Breast epithelium (tissue), 4 donors: Measurements from ENCODE around the gene PPA2. TPM values are rescaled to one million over a fixed set of nuclear protein-coding genes. Genes with fewer than 3 reads are reported as not detected.

Source experiments
- DNase-seq, 2 donors: peaks; one replicate each; pipeline ENCODE4 v3.0.0-alpha.2; 2019; ENCODE audit warnings: low spot score in 2 of 2
- H3K27ac ChIP-seq, 2 donors: fragments of 200-600 bp; sonication (generic) in 1 of 2; one replicate each; pipeline ENCODE4 v1.5.1; 2016 to 2019; ENCODE audit warnings: mild to moderate bottlenecking in 1 of 2
- H3K27me3 ChIP-seq, 2 donors: fragments of 200-600 bp; sonication (generic) in 1 of 2; one replicate each; pipeline versions ENCODE4 v1.5.1 to v1.6.0; 2017 to 2019; ENCODE audit warnings: control low read depth in 1 of 2, mild to moderate bottlenecking in 1 of 2
- H3K36me3 ChIP-seq: fragments of 200-600 bp; one replicate; pipeline ENCODE4 v1.5.1; 2019
- H3K4me1 ChIP-seq, 2 donors: fragments of 200-600 bp; sonication (generic); one replicate each; pipeline ENCODE4 v1.5.1; 2016 to 2019; ENCODE audit warnings: control low read depth in 1 of 2
- H3K4me3 ChIP-seq, 3 donors: fragments of 200-600 bp; sonication (generic); 1 replicate in 2 of 3; 2 replicates in 1 of 3; pipeline ENCODE4 v1.5.1; 2016 to 2019; ENCODE audit warnings: mild to moderate bottlenecking in 3 of 3, moderate library complexity in 2 of 3
- H3K9me3 ChIP-seq, 2 donors: fragments of 200-600 bp; sonication (generic) in 1 of 2; one replicate each; pipeline ENCODE4 v1.5.1; 2016 to 2019; ENCODE audit warnings: control low read depth in 1 of 2
- CTCF ChIP-seq, 3 donors: fragments of 450-650 bp; IDR thresholded peaks; one replicate each; pipeline ENCODE4 v1.5.1; 2016 to 2017; ENCODE audit warnings: antibody characterized with exemption in 3 of 3, mild to moderate bottlenecking in 3 of 3, moderate library complexity in 3 of 3
- POLR2A ChIP-seq: fragments of 450-650 bp; IDR thresholded peaks from one replicate; pipeline ENCODE4 v1.6.1; 2016; ENCODE audit warnings: antibody characterized with exemption, mild to moderate bottlenecking, moderate library complexity
- POLR2AphosphoS5 ChIP-seq, 3 donors: sonication (generic); formaldehyde crosslinking; IDR thresholded peaks; one replicate each; pipeline ENCODE4 v1.6.1; 2017; ENCODE audit warnings: antibody characterized with exemption in 3 of 3
- intact Hi-C: fragments of 100-400 bp; cut with DNase I; formaldehyde crosslinking; loops from one replicate; pipeline ENCODE4 v1.15.1; 2023; ENCODE audit warnings: low total_unique reads
- total RNA-seq, 3 donors: library from RNA; depleted of rRNA; stranded (reverse); fragments of >200 nt; gene quantifications; one replicate each; pipeline ENCODE4 v1.1.0, GENCODE V29; 2016

The PPA2 gene
- total RNA-seq, 3 donors from 2014 or later = 70.9 to 175 (median 131) TPM

- Histone ChIP-seq H3K9me3 (no peaks in the 10 kb centered on the region), H3K27ac (no peak overlapping the region), H3K4me3 (no peak overlapping the region), H3K4me1 (no peaks in the 10 kb centered on the region), H3K36me3 (no peaks in the 10 kb centered on the region), H3K27me3 (no peaks in the 10 kb centered on the region)
- no peak for DNase-seq
- intact Hi-C loops = no loop called here
- TF ChIP-seq POLR2A = no peak
Measured at GRCh38 chr4:105356194-105356593, 117.7 kb downstream of the PPA2 start.

DNA sequence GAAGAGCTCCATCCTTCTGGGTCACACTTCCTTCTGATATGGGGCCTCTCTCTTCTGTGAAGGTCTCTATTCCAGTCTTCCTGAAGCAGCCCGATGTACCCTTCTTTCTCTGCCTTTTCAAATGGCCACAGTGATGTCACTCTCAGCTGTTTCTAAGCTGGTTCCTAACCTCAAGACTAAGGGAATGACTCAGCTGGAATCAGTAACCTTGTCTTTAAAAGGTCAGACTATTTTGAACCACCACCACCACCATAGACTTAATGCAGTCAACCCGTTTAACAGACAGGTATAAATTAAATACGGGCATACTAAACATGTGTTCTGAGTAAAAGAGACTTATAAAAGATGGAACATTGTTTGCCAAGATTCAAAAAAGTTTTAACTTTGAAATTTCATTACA lies 121.0 kb downstream of the PPA2 start:
- no peaks in the 10 kb centered on the region for H3K9me3 ChIP-seq
- H3K27me3 ChIP-seq = no peaks in the 10 kb centered on the region

GRCh38 chr4:105351861-105352260 lies 122.0 kb downstream of the PPA2 start:
- H3K9me3 ChIP-seq = no peaks in the 10 kb centered on the region
- H3K4me3 ChIP-seq = no peak overlapping the region
- H3K27me3 ChIP-seq = no peaks in the 10 kb centered on the region
- H3K27ac ChIP-seq = no peak overlapping the region
- H3K4me1 ChIP-seq = no peaks in the 10 kb centered on the region
- no peak for DNase-seq
- intact Hi-C loops = no loop called here
- TF ChIP-seq POLR2A = no peak
- no peak for TF ChIP-seq POLR2AphosphoS5 (IDR thresholded peaks at IDR 0.05)
- TF ChIP-seq CTCF (IDR thresholded peaks at IDR 0.05) = no peak
- H3K36me3 ChIP-seq = no peaks in the 10 kb centered on the region

More for the DNA sequence above, 121.0 kb downstream of the PPA2 start:
- Histone ChIP-seq H3K27ac (no peak overlapping the region), H3K4me1 (no peaks in the 10 kb centered on the region), H3K4me3 (no peak overlapping the region), H3K36me3 (no peaks in the 10 kb centered on the region)
- TF ChIP-seq POLR2A = no peak
- no peak for TF ChIP-seq CTCF (IDR thresholded peaks at IDR 0.05)
- TF ChIP-seq POLR2AphosphoS5 (IDR thresholded peaks at IDR 0.05) = no peak
- no peak for DNase-seq
- intact Hi-C loops = no loop called here

- Histone ChIP-seq H3K27me3 (no peaks in the 10 kb centered on the region), H3K27ac (no peak overlapping the region), H3K4me1 (no peaks in the 10 kb centered on the region), H3K9me3 (no peaks in the 10 kb centered on the region), H3K36me3 (no peaks in the 10 kb centered on the region), H3K4me3 (no peak overlapping the region)
- DNase-seq = no peak
- TF ChIP-seq CTCF (IDR thresholded peaks at IDR 0.05) = no peak
- no peak for TF ChIP-seq POLR2A
- no peak for TF ChIP-seq POLR2AphosphoS5 (IDR thresholded peaks at IDR 0.05)
- intact Hi-C loops = no loop called here
Measured at GRCh38 chr4:105350859-105351490, 122.9 kb downstream of the PPA2 start.

DNA sequence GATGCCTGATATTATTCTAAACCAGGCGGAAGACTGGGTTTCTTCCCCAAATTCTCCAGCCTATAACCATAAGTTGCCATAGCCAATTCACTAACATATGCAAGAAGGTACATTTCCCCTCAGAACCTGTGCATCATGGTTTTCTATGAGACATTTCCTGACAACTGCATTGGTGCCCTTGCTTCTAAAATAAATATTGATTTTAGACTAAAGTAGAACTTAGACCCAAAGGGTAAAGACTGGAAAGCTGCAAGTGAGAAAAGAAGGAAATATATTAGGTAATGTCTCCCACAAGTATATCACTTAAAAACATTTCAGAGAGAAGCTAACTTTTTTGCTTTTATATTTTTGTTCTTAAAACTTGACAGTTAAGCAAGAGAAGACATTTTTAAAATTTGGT lies 125.1 kb downstream of the PPA2 start:
- H3K36me3 ChIP-seq = no peaks in the 10 kb centered on the region
- H3K4me3 ChIP-seq = no peak overlapping the region
- intact Hi-C loops = no loop called here
- H3K27me3 ChIP-seq = no peaks in the 10 kb centered on the region
- H3K4me1 ChIP-seq = no peaks in the 10 kb centered on the region
- DNase-seq = no peak
- TF ChIP-seq POLR2A (no peak), POLR2AphosphoS5 (IDR thresholded peaks at IDR 0.05) (no peak), CTCF (IDR thresholded peaks at IDR 0.05) (no peak)
- H3K27ac ChIP-seq = no peak overlapping the region
- H3K9me3 ChIP-seq = no peaks in the 10 kb centered on the region

DNA sequence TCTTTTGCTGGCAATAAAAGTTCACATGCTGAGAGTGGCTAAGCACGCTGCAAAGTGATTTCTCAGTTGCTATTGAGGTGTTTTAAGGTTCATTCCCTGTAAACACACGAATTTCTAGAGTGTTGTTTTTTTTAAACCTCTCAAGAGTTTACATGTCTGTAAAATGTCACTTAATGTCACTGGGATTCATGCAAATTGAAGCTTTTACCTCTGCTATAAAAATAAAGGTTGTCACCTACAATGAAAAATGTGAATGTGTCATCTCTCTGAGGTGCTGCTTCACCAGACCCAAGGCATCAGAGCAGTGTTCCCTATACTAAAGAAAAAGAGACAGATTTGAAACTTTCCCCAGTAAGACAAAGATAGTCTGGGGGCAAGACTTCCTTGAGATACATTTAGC lies 127.0 kb downstream of the PPA2 start:
- Histone ChIP-seq H3K4me3 (no peak overlapping the region), H3K36me3 (no peaks in the 10 kb centered on the region)
- intact Hi-C loops = no loop called here

More for the DNA sequence above, 127.0 kb downstream of the PPA2 start:
- Histone ChIP-seq H3K9me3 (no peaks in the 10 kb centered on the region), H3K27me3 (no peaks in the 10 kb centered on the region), H3K4me1 (no peaks in the 10 kb centered on the region), H3K27ac (no peak overlapping the region)
- no peak for TF ChIP-seq POLR2A
- no peak for TF ChIP-seq POLR2AphosphoS5 (IDR thresholded peaks at IDR 0.05)
- TF ChIP-seq CTCF (IDR thresholded peaks at IDR 0.05) = no peak
- DNase-seq = no peak
